BJ (cell line): Measurements from ENCODE around the gene FAM76B. TPM values are rescaled to one million over a fixed set of nuclear protein-coding genes. Genes with fewer than 3 reads are reported as not detected.

Source experiments
- CTCF ChIA-PET: fragments of 350-600 bp; formaldehyde crosslinking; extraction: SDS; loops from one replicate; lab custom pipeline; 2021; ENCODE audit warnings: antibody characterized with exemption, inconsistent platforms; lab: Yijun Ruan, JAX
- POLR2A ChIA-PET: fragments of 300-600 bp; sonication (Branson Sonifier 250); formaldehyde crosslinking; extraction: SDS; loops from one replicate; lab custom pipeline; 2021; ENCODE audit warnings: antibody characterized with exemption; lab: Charles Lee
- DNase-seq: peaks from one replicate; pipeline ENCODE4 v3.0.0-alpha.2; 2011; ENCODE audit warnings: low read depth
- H3K27me3 ChIP-seq: 2 replicates; pipeline ENCODE4 v1.6.0; 2011; ENCODE audit warnings: low read length; ENCODE audit not compliant: control insufficient read depth, insufficient read depth
- H3K36me3 ChIP-seq: 2 replicates; pipeline ENCODE4 v1.5.1; 2011; ENCODE audit warnings: low read length; ENCODE audit not compliant: control insufficient read depth, insufficient read depth
- H3K4me3 ChIP-seq: 2 replicates; pipeline ENCODE4 v1.5.1; 2011; ENCODE audit warnings: low read depth, mild to moderate bottlenecking, control low read depth, low read length
- polyA plus RNA-seq: library from polyadenylated mRNA; depleted of rRNA; stranded (reverse); fragments of >200 nt; gene quantifications from 2 replicates; pipeline ENCODE4 v1.2.3, GENCODE V29; 2011
- TF ChIP-seq, protein P1 (sequence below): IDR thresholded peaks from 2 replicates; pipeline ENCODE4 v1.5.1; 2011; ENCODE audit warnings: low read depth, mild to moderate bottlenecking, control low read depth, inconsistent platforms, low read length, moderate library complexity; ENCODE audit not compliant: insufficient read depth

The FAM76B gene
- polyA plus RNA-seq, 1 experiment = 9.4 TPM

DNA sequence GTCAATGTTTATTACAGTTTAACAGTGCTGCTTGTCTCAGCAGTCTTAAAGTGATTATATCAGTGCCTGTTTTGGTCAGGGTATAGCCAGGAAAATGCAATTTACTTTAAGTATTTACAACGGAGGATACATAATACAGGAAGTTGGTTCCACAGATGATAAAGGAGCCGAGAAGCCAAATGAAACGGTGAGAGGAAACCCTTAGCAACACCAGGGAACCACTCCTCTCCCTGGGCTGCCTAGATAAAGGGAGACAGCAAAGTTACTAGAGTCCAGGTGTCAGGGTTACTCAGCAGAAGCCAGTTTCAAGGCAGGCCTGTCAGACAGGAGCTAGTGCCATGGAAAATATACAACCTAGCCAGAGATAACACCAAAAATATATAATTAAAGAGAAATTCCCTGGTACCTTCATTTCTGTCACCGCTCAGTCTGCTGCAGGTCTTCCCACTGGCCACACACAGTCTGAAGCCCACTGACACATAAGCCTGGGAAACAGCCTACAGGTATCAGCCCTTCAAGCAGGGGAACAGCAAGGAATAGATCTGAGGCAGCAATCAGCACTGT is 55.5 kb downstream of the FAM76B start:
- no peak for DNase-seq
- CTCF ChIA-PET = no interaction called here

DNA sequence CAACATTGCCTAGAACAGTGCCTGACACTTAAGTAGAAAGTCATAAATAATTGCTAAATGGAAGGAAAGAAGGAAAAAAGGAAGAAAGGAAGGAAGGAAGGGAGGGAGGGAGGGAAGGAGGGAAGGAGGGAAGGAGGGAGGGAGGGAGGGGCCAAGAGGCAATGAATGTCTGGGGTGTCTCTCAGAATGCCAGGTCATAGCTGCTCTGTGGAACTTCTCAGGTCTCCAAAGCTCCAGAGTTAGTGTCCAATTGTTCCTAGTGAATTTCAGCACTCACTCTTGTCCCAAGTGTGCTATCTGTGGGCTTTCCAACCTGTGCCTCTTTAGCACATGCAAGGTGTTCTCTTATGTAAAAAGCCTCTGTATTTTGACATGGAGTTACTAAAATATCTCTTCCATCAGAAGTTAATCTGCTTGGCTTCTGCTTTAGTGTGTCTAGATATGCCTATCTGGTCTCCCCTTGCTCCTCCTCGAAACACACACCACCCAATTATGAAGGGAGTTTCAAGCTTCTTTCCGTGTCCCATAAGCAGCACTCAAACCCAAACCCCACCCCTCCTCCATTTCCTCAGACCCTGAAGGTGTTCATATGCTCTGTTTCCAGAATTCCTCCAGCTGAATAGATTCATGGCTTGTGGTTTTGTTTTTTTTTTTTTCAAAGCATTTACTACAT is 56.5 kb downstream of the FAM76B start:
- no peak overlapping the region for H3K4me3 ChIP-seq
- no peaks in the 10 kb centered on the region for H3K36me3 ChIP-seq
- POLR2A ChIA-PET = no interaction called here
- no peak for DNase-seq
- H3K27me3 ChIP-seq = peaks cover 8% of the 10 kb centered on the region
- CTCF ChIA-PET = interaction anchor here (0.7 to 1.1 kb wide), 3 partner anchors 12 to 702 kb away, joined by 3 read pairs; no protein-coding TSS in a partner anchor
- TF ChIP-seq, protein P1, sequence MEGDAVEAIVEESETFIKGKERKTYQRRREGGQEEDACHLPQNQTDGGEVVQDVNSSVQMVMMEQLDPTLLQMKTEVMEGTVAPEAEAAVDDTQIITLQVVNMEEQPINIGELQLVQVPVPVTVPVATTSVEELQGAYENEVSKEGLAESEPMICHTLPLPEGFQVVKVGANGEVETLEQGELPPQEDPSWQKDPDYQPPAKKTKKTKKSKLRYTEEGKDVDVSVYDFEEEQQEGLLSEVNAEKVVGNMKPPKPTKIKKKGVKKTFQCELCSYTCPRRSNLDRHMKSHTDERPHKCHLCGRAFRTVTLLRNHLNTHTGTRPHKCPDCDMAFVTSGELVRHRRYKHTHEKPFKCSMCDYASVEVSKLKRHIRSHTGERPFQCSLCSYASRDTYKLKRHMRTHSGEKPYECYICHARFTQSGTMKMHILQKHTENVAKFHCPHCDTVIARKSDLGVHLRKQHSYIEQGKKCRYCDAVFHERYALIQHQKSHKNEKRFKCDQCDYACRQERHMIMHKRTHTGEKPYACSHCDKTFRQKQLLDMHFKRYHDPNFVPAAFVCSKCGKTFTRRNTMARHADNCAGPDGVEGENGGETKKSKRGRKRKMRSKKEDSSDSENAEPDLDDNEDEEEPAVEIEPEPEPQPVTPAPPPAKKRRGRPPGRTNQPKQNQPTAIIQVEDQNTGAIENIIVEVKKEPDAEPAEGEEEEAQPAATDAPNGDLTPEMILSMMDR = no peak

More for the DNA sequence above, 55.5 kb downstream of the FAM76B start:
- peaks cover 8% of the 10 kb centered on the region for H3K27me3 ChIP-seq
- no peak overlapping the region for H3K4me3 ChIP-seq
- POLR2A ChIA-PET = no interaction called here
- TF ChIP-seq, protein P1 = no peak
- no peaks in the 10 kb centered on the region for H3K36me3 ChIP-seq

GRCh38 chr11:95729462-95729861 is 60.1 kb downstream of the FAM76B start:
- Histone ChIP-seq H3K4me3 (no peak overlapping the region), H3K27me3 (peaks cover 5% of the 10 kb centered on the region; the same call in 1 of the 2 replicates), H3K36me3 (no peaks in the 10 kb centered on the region)
- DNase-seq = no peak
- ChIA-PET POLR2A (no interaction called here), CTCF (interaction anchor here (1.5 kb wide), 1 partner anchor 10 kb away, joined by 6 read pairs; no protein-coding TSS in a partner anchor)
- TF ChIP-seq, protein P1 = no peak

- ChIA-PET POLR2A (no interaction called here), CTCF (interaction anchor here (1.0 kb wide), 1 partner anchor 24 kb away, joined by 3 read pairs; no protein-coding TSS in a partner anchor)
- no peak overlapping the region for H3K4me3 ChIP-seq
- DNase-seq = no peak
- H3K36me3 ChIP-seq = no peaks in the 10 kb centered on the region
- TF ChIP-seq, protein P1 = no peak
- H3K27me3 ChIP-seq = peaks cover 3% of the 10 kb centered on the region; the same call in 1 of the 2 replicates
These were observed 60.8 kb downstream of the FAM76B start for GRCh38 chr11:95728790-95729189.

DNA sequence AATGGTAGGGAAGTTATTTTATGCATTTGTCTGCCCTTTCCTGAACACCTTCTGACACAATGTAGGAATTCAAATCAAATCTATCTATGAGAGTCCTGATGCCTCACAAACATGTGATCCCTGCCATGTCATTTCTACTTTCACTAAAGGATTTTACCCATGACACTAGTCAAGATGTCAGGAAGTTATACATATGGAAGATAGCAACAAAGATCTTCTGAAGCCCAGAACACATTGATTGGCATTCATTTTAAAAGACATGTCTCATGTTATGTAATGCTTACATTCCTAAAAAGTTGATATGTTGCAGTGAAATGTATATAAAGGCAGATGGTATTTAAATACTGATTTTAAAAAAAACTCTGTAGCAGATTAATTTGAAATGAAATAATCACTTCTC is 61.5 kb downstream of the FAM76B start:
- CTCF ChIA-PET = interaction anchor here (0.7 to 1.0 kb wide), 3 partner anchors 24 to 549 kb away, joined by 3 read pairs; no protein-coding TSS in a partner anchor

More for the DNA sequence above, 61.5 kb downstream of the FAM76B start:
- POLR2A ChIA-PET = no interaction called here
- no peak for DNase-seq
- TF ChIP-seq, protein P1 = no peak
- H3K4me3 ChIP-seq = no peak overlapping the region
- no peaks in the 10 kb centered on the region for H3K36me3 ChIP-seq
- H3K27me3 ChIP-seq = peaks cover 3% of the 10 kb centered on the region; the same call in 1 of the 2 replicates
